Measurements from ENCODE around the gene PTDSS2. TPM values are rescaled to one million over a fixed set of nuclear protein-coding genes. Genes with fewer than 3 reads are reported as not detected.
"Not testable (repeated sequence)": the region's sequence is repeated elsewhere in the genome, so short reads cannot be mapped to it uniquely, and the experiment has no call there.

The PTDSS2 gene
- polyA plus RNA-seq, 12 donors: 22.7 to 52.4 (median 26.0) TPM; not detected in 1

DNA sequence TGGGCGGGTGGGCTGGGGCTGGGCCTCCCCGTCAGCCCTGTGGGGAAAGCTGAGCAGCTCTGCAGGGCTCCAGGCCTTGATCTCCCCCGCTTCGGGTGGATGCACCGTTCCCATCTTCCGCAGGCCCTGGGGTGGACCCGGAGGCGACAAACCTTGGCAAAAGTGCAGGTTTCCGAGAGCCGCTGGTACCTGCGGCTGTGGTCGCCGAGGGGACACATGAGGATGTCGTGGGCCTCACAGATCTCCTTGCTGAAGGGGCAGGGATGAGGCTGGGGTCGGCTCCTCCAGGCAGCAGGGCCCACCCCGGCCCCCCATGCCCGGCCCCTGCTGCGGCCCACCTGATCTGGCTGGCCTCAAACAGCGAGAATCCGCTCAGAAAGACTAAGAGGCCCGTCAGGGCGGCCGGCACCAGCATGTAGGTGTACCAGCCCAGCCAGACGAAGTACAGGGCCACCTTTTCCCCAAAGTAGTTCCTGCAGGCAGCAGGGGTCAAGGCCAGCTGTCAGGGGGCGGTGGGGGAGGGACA, 20.1 kb upstream of the PTDSS2 start:
- no peak for DNase-seq

DNA sequence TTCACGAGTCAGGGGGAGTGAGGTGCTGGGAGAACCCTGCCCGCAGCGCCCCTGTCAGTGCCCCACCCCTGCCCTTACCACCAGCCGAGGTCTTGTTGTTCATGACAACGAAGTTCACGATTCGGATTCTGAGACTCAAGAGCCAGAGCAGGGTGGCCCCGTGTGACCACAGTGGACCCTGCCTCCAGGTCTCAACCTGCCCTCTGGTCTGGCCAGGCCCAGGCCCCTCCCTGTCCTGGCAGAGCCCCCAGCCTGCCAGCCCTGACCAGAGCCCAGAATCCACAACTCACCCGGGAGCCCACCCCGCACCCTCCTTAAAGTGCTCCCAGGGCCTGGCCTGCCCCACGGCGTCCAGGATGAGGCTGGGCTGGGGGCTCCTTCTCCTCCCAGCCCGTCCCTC, 18.2 kb upstream of the PTDSS2 start:
- no peak for DNase-seq

DNA sequence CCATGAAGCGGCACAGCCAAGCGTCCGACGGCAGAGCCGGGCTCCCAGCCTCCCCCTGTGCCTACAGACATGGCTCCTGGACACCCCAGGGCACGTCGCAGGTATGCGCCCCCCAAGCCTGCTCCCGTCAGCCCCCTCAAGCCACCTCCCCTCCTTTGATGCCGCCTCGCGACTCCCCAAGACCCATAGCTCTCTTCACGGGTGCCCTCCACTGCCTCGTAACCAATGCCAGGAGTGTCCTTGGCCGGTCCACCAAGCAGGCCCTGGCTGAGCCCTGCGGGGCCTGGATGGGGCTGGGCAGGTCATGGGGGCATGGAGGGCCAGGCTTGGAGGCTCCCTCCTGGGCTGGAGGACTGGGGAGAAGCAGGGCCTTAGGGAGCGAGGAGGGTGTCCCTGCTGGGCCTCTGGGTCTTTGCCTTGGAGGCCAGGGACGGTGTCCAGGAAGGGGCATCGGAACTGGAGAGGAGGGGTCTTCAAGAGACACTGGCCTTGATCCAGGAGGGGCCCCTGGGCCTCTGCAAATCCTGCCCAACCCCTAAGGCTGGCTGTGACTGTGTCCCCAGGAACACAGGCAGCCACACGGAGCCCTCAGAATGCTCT, 17.5 kb upstream of the PTDSS2 start:
- no peak for DNase-seq

DNA sequence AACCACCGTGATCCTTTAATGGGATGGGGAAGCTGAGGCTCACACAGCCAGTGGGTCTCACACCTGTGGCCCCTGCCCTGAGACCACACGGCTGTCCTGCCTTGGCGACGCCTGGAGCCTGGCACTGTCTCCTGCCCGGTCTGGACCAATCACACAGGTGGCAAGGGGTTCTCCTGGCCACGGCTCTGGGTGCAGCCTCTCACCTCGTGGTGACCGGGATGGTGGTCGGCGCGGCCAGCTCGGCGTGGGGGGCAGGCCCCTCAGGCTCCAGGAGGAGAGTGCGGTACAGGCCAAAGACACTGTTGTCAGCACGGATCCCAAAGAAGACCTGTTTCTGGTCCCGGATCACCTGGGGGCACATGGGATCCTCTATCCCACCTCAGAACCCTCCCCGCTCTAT, 17.0 kb upstream of the PTDSS2 start:
- DNase-seq: no peak

DNA sequence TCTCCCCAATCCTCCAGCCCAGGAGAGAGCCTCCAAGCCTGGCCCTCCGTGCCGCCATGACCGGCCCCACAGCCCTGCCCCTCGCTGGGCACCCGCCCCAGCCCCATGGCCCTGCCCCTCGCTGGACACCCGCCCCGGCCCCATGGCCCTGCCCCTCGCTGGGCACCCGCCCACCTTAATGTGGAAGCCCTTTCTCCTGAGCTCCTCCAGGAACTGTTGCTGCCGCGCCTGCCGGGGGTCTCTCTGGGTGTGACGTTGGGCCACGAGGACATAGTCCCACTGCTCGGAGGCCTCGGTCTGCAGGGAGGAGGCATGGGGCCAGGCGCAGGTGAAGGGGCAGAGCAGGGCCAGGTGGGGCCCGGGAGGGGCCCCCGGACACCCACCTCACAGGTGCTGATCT, 16.4 kb upstream of the PTDSS2 start:
- no peak for DNase-seq

DNA sequence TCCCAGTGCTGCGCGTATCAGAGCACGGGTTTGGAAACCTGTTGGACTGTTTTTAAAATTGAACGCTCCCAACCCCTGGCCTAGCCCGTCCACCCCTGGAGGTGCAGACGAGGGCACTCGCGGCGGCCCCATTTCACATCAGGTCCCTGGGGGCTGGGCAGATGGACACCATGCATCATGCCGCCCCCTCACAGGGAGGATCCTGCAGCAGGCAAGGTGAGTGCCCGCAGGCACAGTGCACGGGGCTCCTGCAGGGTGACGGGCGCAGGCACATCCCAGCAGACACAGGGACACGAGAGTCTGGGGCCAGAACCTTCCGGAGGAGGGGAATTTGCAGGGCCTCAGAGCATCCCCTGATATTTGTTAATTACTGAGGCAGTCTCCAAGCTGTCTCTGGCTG, 15.6 kb upstream of the PTDSS2 start:
- DNase-seq: no peak

DNA sequence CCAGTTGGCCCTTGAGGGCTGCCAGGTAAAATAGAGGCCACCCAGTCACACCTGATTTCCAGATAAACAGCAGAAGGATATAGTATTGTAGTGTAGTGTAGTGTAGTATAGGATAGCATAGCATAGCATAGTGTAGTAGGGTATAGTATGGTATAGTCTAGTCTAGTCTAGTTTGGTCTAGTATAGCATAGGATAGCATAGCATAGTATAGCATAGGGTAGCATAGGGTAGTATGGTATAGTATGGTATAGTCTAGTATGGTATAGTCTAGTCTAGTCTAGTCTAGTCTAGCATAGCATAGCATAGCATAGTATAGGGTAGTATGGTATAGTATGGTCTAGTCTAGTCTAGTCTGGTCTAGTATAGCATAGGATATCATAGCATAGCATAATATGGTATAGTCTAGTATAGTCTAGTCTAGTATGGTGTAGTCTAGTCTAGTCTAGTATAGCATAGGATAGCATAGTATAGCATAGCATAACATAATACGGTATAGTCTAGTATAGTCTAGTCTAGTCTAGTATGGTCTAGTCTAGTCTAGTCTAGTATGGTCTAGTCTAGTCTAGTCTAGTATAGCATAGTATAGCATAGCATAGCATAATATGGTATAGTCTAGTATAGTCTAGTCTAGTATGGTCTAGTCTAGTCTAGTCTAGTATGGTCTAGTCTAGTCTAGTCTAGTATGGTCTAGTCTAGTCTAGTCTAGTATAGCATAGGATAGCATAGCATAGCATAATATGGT, 14.9 kb upstream of the PTDSS2 start:
- not testable (repeated sequence) for DNase-seq

DNA sequence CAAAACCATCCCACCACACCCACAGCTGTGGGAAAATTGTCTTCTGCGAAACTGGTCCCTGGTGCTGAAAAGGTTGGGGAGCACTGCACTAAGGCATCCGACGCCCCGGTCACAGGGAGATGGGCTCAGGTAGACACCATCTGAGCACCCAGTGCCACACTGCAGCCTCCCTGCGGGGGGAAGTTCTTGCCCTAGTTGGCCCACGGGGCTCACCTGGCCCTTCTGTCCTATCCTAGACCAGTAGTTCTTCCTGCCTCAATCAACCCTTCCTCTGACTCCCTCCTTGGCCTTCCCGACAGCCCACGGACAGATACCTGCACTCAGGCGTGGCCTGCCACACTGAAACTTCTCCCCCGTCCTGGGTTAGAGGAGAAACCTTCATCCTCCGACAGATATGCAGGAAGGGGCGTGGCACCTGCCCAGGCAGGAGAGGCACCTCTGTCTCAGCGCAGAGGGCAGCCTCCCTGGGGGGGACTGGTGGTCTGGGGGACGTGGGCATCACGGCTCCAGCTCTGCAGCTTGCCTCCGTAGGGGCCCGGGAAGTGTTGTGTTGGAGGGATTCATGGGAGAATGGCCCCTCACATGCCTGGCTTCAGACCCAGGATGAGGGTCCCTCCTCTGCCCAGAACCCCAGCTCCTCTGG, 12.7 kb upstream of the PTDSS2 start:
- no peak for DNase-seq

DNA sequence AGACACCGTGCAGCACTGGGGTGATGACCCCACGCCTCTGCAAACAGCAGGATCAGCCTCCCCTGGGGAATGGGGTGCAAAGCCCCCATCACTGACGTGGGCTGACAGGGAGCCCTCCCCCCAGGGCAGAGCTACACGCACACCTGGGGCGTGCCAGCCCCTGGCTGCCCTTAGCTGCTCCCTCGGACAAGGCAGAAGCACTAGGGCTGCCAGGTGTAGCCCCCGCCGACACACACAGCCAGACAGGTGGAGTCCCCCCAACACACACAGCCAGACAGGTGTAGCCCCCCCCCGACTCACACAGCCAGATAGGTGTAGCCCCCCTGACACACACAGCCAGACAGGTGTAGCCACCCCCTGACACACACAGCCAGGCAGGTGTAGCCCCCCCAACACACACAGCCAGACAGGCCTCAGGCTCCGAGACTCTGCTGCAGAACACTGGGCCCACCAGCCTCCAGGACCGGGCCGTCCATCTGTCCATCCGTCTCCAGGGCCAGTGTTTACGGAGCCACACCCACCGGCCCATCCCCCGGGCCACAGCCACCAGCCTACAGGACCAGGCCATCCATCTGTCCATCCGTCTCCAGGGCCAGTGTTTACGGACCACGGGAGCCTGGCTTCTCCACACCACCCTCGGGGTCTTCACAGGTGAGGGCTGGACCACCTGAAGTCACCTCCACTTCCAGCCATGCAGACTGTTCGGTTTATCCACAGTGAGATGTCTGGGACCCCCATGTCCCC, 11.8 kb upstream of the PTDSS2 start:
- no peak for DNase-seq

GRCh38 chr11:439315-440064, 10.6 kb upstream of the PTDSS2 start:
- DNase-seq: no peak

- no peak for DNase-seq
Measured at GRCh38 chr11:440065-441042, 9.7 kb upstream of the PTDSS2 start.

DNA sequence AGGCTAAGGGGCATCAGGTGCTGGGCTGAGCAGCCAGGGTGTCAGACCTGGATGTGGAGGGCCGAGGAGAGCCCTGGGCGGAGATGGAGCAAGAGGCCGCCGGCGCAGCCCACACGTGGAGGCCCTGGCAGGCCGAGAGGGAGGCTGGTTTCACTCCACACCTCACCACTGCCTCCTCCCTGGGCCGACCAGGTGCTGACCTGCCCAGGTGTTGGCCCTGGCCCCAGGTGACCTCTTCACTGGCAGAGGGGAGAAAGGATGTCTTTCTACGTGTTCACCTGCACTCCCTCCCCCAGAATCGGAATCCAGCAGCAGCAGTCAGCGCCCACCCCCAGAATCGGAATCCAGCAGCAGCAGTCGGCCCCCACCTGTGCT, 9.0 kb upstream of the PTDSS2 start:
- no peak for DNase-seq

- no peak for DNase-seq
Measured at GRCh38 chr11:441418-442274, 8.4 kb upstream of the PTDSS2 start, which contains the start of gene ANO9. ANO9 (minus strand) TSS chr11:442011; CDS start chr11:441926, 85 bp downstream.

DNA sequence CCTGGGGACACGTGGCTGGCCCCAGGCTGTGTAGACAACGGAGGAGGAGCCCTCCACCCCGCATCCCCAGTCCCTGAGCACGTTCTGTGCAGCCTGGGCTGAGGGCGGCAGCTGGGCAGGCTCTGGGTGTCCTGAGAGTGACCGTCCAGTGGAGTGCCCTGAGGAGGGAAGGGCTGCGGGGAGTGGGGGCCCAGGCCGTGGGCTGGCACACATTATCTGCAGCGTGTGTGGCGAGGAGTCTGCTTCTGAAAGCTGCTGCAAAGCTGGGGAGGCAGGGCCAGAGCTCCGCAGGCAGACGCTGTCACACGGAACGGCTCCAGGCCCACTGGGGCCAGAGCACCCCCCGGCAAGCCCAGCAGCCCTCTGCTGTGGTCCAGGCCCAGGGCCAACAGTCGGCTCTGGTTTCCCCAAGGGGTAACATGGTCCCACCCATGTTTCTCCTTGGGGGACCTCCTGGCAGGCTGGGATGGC, 7.4 kb upstream of the PTDSS2 start:
- DNase-seq: no peak

DNA sequence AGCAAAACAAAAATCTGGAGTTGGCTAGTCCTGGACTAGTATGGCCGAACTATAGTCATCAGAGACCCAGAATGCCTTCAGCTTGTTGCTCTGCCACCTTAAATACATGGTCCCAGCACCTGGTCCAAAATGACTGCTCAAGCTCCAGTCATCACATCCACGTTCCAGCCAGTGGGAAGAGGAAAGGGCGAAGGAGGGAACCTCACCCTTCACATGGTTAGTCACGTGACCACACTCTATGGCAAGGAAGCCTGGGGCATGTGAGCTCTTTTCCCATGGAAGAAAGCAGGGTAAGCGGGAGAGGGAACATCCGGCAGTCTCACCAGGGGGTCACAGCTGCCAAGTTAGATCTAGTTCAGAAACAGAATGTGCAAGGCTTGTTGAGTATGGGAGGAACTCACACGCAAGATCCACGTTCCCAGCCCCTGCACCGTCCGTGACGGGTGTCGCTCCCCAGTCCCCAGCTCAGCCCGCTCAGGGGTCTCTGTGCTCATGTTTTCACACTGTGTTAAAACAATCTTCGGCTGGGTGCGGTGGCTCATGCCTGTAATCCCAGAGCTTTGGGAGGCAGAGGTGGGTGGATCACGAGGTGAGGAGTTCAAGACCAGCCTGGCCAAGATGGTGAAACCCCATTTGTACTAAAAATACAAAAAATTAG, 6.4 kb upstream of the PTDSS2 start:
- DNase-seq: no peak

- peak; percentile 41 for DNase-seq
Measured at GRCh38 chr11:444396-445144, 5.5 kb upstream of the PTDSS2 start.

DNA sequence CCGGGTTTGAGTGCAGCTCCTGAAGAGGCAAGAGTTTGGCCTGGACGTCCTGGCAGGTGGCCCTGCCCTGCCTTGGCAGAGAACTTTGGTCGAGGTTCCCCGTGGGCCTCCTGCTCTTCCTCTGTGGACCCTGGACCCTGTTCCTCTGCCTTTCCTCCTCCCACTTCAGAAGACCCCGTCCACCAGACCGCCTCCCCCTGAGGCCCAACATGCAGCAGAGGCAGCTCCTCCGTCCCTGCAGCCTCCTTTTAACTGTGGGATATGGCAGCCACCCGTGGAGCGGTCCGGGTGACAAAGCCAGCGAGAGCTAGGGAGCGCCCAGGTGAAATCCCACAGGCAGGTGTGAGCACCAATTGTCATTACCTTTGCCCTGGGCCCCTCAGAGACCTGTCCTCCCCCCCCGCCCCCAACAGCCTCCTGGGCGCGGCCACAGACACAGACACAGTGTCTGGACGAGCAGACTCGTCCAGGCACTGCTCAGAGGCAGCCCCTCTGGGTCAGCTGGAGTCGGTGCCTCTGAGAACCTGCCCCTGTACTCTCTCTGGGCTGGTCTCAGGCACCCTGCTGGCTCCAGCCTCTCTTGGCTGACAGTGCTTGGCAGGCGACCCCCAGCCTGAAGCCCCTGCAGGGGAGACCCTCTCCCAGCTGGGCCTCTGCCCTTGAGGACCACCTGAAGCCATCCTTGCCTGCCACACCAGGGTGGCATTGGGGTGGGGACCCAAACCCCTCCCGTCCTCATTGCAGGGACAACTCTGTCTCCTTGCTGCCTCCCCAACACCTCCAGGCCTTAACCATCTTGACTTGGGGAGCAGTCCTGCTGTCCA, 4.1 kb upstream of the PTDSS2 start:
- no peak for DNase-seq

All from muscle of arm (tissue), 12 donors.